Left ventricle myocardium inferior (tissue), 1 donor: ENCODE measurements around the gene HYAL3. TPM values are rescaled to one million over a fixed set of nuclear protein-coding genes. Genes with fewer than 3 reads are reported as not detected.

Experiments used
- DNase-seq: peaks from one replicate; pipeline ENCODE4 v3.0.0-alpha.2; 2020
- H3K27ac ChIP-seq: fragments of 200-600 bp; replicated peaks from 2 replicates; pipeline ENCODE4 v1.8.0; 2021
- H3K27me3 ChIP-seq: fragments of 200-600 bp; 2 replicates; pipeline ENCODE4 v1.8.0; 2021; ENCODE audit warnings: low read depth
- H3K36me3 ChIP-seq: fragments of 200-600 bp; 2 replicates; pipeline ENCODE4 v1.8.0; 2021
- H3K4me1 ChIP-seq: fragments of 200-600 bp; 2 replicates; pipeline ENCODE4 v1.8.0; 2021
- H3K4me3 ChIP-seq: fragments of 200-600 bp; 2 replicates; pipeline ENCODE4 v1.8.0; 2021; ENCODE audit warnings: mild to moderate bottlenecking, moderate library complexity
- H3K9me3 ChIP-seq: fragments of 200-600 bp; replicated peaks from 2 replicates; pipeline ENCODE4 v1.8.0; 2021
- intact Hi-C: fragments of 100-400 bp; cut with micrococcal nuclease; formaldehyde crosslinking; loops from one replicate; pipeline ENCODE4 v1.11.0; 2022
- total RNA-seq: library from RNA; stranded (reverse); fragmentation: NEBNext Ultra II Directional; extraction: Animal tissue kit (Norgen Biotek cat#: 25700); gene quantifications from one replicate; pipeline ENCODE4 v1.2.1, GENCODE V29; 2021
- TF ChIP-seq, protein P1 (sequence below): fragments of 200-600 bp; IDR thresholded peaks from 2 replicates; pipeline ENCODE4 v1.8.0; 2021; ENCODE audit warnings: antibody characterized with exemption, mild to moderate bottlenecking, borderline replicate concordance
- donor health status: DM: no; HTN: yes; CAD: no; lungs with severe emphysema.

The HYAL3 gene
- total RNA-seq, 1 donor from 2014 or later: 1.2 TPM

- Histone ChIP-seq H3K27ac (peak overlapping the region; percentile 99), H3K9me3 (peaks cover 6% of the 10 kb centered on the region), H3K36me3 (peaks cover 61% of the 10 kb centered on the region), H3K27me3 (no peaks in the 10 kb centered on the region), H3K4me3 (no peak overlapping the region), H3K4me1 (peaks cover 94% of the 10 kb centered on the region)
- TF ChIP-seq, protein P1, sequence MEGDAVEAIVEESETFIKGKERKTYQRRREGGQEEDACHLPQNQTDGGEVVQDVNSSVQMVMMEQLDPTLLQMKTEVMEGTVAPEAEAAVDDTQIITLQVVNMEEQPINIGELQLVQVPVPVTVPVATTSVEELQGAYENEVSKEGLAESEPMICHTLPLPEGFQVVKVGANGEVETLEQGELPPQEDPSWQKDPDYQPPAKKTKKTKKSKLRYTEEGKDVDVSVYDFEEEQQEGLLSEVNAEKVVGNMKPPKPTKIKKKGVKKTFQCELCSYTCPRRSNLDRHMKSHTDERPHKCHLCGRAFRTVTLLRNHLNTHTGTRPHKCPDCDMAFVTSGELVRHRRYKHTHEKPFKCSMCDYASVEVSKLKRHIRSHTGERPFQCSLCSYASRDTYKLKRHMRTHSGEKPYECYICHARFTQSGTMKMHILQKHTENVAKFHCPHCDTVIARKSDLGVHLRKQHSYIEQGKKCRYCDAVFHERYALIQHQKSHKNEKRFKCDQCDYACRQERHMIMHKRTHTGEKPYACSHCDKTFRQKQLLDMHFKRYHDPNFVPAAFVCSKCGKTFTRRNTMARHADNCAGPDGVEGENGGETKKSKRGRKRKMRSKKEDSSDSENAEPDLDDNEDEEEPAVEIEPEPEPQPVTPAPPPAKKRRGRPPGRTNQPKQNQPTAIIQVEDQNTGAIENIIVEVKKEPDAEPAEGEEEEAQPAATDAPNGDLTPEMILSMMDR: peak; percentile 59
- intact Hi-C loops: no loop called here
- DNase-seq: no peak
Observed at GRCh38 chr3:50256978-50257890, 42.0 kb downstream of the HYAL3 start.

- H3K27ac ChIP-seq: peak overlapping the region; percentile 99
- peak overlapping the region; percentile 28 for H3K4me3 ChIP-seq
- DNase-seq: no peak
- H3K4me1 ChIP-seq: peaks cover 99% of the 10 kb centered on the region
- TF ChIP-seq, protein P1: no peak
- intact Hi-C loops: no loop called here
- H3K36me3 ChIP-seq: peaks cover 62% of the 10 kb centered on the region
- H3K9me3 ChIP-seq: peaks cover 6% of the 10 kb centered on the region
- no peaks in the 10 kb centered on the region for H3K27me3 ChIP-seq
Observed at GRCh38 chr3:50255251-50255615, 44.0 kb downstream of the HYAL3 start.

DNA sequence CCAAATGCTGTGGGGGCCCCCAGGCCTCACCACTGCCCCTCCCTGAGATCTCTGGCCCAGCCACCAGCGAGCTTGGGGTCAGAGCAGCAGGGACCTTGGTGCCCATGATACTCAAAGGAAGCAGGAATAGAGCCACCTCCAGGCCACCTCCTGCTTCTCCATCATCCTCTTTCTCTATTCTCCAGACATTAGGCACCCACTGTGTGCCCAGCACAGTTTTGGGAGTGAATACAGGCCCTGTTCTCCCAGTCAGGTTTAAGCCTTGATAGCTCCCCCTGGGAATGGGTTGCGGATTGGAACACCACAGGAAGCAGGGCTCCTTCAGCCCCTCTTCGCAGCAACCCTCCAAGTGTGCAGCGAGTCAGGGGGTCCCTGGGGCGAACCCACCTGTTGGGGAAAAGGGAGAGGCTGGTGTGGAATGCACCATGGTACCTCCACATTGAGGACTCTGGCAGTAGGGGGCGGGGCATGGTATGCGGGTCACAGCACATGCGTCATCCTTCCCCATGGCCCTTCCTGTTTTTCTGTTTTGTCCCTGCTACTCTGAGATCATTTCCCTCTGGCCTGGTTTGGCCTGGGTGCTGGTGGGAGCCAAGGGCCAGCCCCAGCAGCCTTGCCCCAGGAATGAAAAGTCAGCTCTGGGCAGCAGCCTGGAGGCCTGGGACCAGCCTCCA is 44.5 kb downstream of the HYAL3 start:
- TF ChIP-seq, protein P1: no peak
- Histone ChIP-seq H3K9me3 (peaks cover 6% of the 10 kb centered on the region), H3K4me3 (peak overlapping the region; percentile 28), H3K4me1 (peaks cover 100% of the 10 kb centered on the region), H3K36me3 (peaks cover 62% of the 10 kb centered on the region), H3K27me3 (no peaks in the 10 kb centered on the region), H3K27ac (peak overlapping the region; percentile 99)
- intact Hi-C loops: no loop called here
- DNase-seq: peak; percentile 79

DNA sequence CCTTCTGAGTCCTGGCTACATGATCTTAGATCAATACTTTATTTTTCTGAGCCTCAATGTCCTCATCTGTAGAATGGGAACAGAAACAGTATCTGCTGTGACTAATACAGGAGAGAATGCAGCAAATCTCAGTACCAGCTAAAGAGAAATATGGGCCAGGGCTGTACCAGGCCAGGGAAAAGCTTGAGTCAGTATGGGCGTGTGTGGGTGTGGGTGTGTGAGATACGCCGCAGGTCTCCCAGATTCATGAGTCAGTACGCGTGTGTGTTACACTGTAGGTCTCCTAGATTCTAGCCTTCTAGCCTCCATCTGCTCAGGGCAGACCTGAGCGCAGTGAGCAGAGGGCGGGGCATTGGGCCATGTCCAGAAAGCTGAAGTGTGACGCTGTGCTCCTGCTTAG is 48.0 kb downstream of the HYAL3 start:
- no peaks in the 10 kb centered on the region for H3K9me3 ChIP-seq
- TF ChIP-seq, protein P1: no peak
- H3K4me3 ChIP-seq: no peak overlapping the region
- H3K27ac ChIP-seq: peak overlapping the region; percentile 99
- intact Hi-C loops: no loop called here
- no peaks in the 10 kb centered on the region for H3K27me3 ChIP-seq
- H3K36me3 ChIP-seq: peaks cover 39% of the 10 kb centered on the region
- H3K4me1 ChIP-seq: peaks cover 100% of the 10 kb centered on the region
- DNase-seq: no peak

DNA sequence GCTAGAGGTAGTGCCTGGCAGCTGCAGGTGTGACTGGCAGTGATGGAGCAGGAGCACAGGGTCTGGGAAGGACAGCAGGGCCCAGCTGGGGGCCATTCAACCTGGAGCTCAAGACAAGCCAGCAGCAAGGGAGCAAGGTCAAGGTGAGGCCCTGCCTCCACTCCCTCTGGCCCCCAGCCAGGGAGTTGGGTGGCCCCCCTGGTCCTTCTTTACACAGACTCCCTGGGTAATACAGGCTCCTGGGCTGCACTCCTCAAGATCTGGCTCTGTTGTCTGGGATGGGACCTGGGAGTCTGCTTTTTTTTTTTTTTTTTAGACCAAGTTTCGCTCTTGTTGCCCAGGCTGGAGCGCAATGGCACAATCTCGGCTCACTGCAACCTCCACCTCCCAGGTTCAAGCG is 48.7 kb downstream of the HYAL3 start:
- Histone ChIP-seq H3K4me1 (peaks cover 100% of the 10 kb centered on the region), H3K9me3 (no peaks in the 10 kb centered on the region), H3K4me3 (no peak overlapping the region), H3K27ac (peak overlapping the region; percentile 99), H3K36me3 (peaks cover 31% of the 10 kb centered on the region), H3K27me3 (no peaks in the 10 kb centered on the region)
- TF ChIP-seq, protein P1: no peak
- intact Hi-C loops: no loop called here
- no peak for DNase-seq
